GM12865 (cell line): ENCODE results near the gene OR2A5.
"Not testable (repeated sequence)": the region's sequence is repeated elsewhere in the genome, so short reads cannot be mapped to it uniquely, and the experiment has no call there.

ENCODE experiments used
- DNase-seq: peaks from one replicate; pipeline ENCODE4 v3.0.0; 2010; ENCODE audit warnings: low read depth
- H3K4me3 ChIP-seq: 2 replicates; pipeline ENCODE4 v1.5.1; 2011; ENCODE audit warnings: mild to moderate bottlenecking, low read depth, low read length, control low read depth
- CTCF ChIP-seq: IDR thresholded peaks from 2 replicates; pipeline ENCODE4 v1.5.1; 2011; ENCODE audit warnings: low read length, control low read depth, low read depth, inconsistent platforms; ENCODE audit not compliant: insufficient read depth; ENCODE audit errors: missing control alignments

OR2A5 gene

GRCh38 chr7:144048648-144049047, at the start of gene OR2A5:
Gene OR2A5, plus strand, starts transcription at chr7:144048948. Its CDS starts 1,454 bp downstream, at chr7:144050402.
- no peak within 1 kb of the TSS for H3K4me3 ChIP-seq
- DNase-seq = no peak
- TF ChIP-seq CTCF = no peak

- H3K4me3 ChIP-seq = no peak within 1 kb of the TSS
- no peak for DNase-seq
These were observed 48.7 kb upstream of the OR2A5 start, which contains the start of gene OR6B1 for GRCh38 chr7:144000020-144000419. Gene OR6B1, plus strand, starts transcription at chr7:144000320. Its CDS starts 3,677 bp downstream, at chr7:144003997.

GRCh38 chr7:144001543-144001942, 47.2 kb upstream of the OR2A5 start:
- no peak for TF ChIP-seq CTCF
- H3K4me3 ChIP-seq = no peak overlapping the region
- no peak for DNase-seq

More at GRCh38 chr7:144000020-144000419, 48.7 kb upstream of the OR2A5 start, which contains the start of gene OR6B1:
- no peak for TF ChIP-seq CTCF

GRCh38 chr7:144004703-144005102, 44.0 kb upstream of the OR2A5 start:
- no peak overlapping the region for H3K4me3 ChIP-seq
- no peak for TF ChIP-seq CTCF
- no peak for DNase-seq

- no peak for TF ChIP-seq CTCF
- DNase-seq = no peak
- no peak overlapping the region for H3K4me3 ChIP-seq
These were observed 42.6 kb upstream of the OR2A5 start for GRCh38 chr7:144006029-144006691.

- no peak overlapping the region for H3K4me3 ChIP-seq
- TF ChIP-seq CTCF = no peak
- no peak for DNase-seq
These were observed 42.1 kb upstream of the OR2A5 start for GRCh38 chr7:144006692-144007042.

- no peak for DNase-seq
- no peak overlapping the region for H3K4me3 ChIP-seq
- no peak for TF ChIP-seq CTCF
These were observed 39.4 kb upstream of the OR2A5 start for GRCh38 chr7:144009361-144009760.

- not testable (repeated sequence) for H3K4me3 ChIP-seq, DNase-seq
These were observed 38.7 kb upstream of the OR2A5 start for GRCh38 chr7:144010061-144010460.

GRCh38 chr7:144010821-144011220, 37.9 kb upstream of the OR2A5 start:
- not testable (repeated sequence) for H3K4me3 ChIP-seq, DNase-seq
